Hepatocyte (in vitro differentiated cells): ENCODE results near the gene SCD5.

Source experiments
- EZH2 ChIP-seq: fragments of 200-600 bp; sonication (generic); IDR thresholded peaks from 2 replicates; pipeline ENCODE4 v1.6.1; 2016; ENCODE audit warnings: antibody characterized with exemption, mild to moderate bottlenecking, borderline replicate concordance
- TF ChIP-seq, protein P1 (sequence below): fragments of 200-600 bp; sonication (generic); IDR thresholded peaks from 2 replicates; pipeline ENCODE4 v1.5.1; 2016; ENCODE audit warnings: antibody characterized with exemption, mild to moderate bottlenecking; ENCODE audit not compliant: poor library complexity

DNA sequence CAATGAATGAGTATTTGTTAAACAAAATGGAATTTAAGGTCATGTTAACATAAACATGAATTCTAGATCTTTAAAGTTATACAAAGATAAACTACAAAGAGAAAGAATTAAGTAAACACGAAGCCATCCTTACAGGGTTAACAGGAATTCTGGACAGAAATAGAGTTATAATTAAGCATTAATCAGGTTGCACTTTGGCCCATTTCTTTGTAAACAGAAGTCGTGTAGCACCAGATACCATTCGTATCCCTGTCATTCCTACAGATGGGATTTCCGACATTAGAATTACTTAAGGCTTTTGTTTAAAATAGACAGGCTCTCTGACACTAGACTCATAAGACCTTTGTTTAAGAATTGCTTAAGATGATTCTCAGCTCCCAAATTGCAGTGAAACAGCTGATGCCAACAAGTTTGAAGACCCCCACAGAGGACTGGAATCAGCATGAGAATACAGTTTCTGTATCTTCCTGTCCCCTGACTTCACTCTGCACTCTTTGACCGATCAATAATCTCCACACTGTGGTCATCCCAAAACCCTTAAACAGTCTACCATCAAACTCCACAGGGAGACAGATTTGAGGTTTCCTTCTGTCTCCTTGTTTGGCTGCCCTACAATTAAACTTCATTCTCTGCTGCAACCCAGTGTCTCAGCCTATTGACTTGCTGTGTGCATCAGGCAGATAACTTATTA lies 214.6 kb downstream of the SCD5 start:
- TF ChIP-seq, protein P1, sequence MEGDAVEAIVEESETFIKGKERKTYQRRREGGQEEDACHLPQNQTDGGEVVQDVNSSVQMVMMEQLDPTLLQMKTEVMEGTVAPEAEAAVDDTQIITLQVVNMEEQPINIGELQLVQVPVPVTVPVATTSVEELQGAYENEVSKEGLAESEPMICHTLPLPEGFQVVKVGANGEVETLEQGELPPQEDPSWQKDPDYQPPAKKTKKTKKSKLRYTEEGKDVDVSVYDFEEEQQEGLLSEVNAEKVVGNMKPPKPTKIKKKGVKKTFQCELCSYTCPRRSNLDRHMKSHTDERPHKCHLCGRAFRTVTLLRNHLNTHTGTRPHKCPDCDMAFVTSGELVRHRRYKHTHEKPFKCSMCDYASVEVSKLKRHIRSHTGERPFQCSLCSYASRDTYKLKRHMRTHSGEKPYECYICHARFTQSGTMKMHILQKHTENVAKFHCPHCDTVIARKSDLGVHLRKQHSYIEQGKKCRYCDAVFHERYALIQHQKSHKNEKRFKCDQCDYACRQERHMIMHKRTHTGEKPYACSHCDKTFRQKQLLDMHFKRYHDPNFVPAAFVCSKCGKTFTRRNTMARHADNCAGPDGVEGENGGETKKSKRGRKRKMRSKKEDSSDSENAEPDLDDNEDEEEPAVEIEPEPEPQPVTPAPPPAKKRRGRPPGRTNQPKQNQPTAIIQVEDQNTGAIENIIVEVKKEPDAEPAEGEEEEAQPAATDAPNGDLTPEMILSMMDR: no peak
- TF ChIP-seq EZH2: no peak
